ENCODE data around the gene MACROD2. TPM values are rescaled to one million over a fixed set of nuclear protein-coding genes. Genes with fewer than 3 reads are reported as not detected.

Gene MACROD2
- total RNA-seq, 2 experiments from 2014 or later = not detected

DNA sequence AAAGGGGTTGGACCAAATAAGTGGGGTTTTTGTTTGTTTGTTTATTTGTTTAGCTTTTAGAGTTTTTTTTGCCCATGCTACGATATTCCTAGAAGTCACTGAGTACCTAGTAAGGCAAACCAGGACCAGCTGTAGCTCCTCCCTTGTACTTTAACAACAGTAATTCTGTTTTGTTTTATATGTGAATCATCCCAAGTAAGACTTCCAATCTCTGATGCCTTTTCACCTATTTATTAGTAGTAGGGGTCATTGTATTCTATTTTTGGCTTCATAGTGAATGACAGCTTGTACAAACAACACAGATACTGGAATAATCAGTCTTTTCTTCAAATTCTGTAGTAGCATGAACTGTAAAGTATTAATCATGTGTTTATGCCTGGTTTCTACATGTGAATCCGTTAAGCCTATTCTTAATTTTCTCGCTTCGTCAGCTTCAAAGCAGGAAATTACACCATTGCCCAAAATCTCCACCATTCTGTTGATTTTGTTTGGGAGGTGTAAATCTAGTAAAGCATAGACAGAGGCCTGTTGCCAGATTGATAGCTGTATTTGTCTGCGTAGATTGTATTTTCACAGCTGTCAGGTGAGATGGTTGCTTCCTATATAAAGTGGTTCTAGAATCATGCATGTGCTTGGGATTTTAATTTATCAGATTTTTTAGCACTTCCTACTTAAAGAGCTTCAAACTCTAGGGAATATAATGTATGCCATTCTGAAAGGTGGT, 493.6 kb downstream of the MACROD2 start:
- H3K4me3 Mint-ChIP-seq = no peak overlapping the region
- intact Hi-C loops (cut with micrococcal nuclease) = no loop called here
- no peaks in the 10 kb centered on the region for H3K36me3 Mint-ChIP-seq
- H3K27ac Mint-ChIP-seq = no peak overlapping the region
- H3K27me3 Mint-ChIP-seq = no peaks in the 10 kb centered on the region
- H3K9me3 Mint-ChIP-seq = peaks cover 20% of the 10 kb centered on the region
- DNase-seq = no peak
- CTCF ChIA-PET = no interaction called here
- POLR2A ChIA-PET = no interaction called here
- no peaks in the 10 kb centered on the region for H3K4me1 Mint-ChIP-seq (ENCODE audit: low read depth)

DNA sequence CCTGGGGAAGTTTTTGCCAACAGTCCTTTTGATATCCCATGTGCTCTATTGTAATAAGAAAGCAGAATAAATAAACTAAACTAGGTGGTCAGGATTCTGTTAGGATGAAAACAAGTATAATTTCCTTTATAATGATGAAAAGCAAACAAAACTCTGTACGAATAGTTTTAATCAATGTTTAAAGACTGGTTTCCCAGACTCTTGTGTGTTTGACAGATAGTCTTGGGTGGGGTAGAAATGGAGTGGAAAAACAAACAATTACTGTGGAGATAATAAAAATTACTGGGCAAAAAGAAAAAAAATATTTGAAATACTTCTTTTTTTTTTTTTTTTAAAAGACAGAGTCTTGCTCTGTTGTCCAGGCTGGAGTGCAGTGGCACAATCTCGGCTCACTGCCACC, 494.2 kb downstream of the MACROD2 start:
- ChIA-PET CTCF (no interaction called here), POLR2A (no interaction called here)
- Mint-ChIP-seq H3K4me1 (ENCODE audit: low read depth) (no peaks in the 10 kb centered on the region), H3K9me3 (peaks cover 18% of the 10 kb centered on the region), H3K4me3 (no peak overlapping the region), H3K27ac (no peak overlapping the region), H3K27me3 (no peaks in the 10 kb centered on the region), H3K36me3 (no peaks in the 10 kb centered on the region)
- intact Hi-C loops (cut with micrococcal nuclease) = no loop called here
- no peak for DNase-seq

DNA sequence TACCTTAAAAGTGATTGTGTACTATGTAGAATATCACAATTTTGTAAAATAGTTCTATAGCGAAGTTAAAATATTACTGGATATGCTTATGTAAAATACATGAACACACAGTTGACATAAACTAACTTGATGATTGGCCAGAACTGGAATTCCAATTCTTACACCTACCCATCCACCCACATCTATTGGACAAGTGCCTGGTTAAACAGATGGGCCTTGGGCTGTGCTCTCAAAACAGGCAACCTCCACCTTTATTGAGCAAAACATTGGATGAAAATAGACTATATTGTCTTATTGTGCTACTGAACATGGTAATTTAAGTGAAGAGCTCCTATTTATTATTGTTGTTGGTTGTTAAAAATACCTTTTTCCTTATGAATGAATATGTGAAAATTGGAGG, 496.1 kb downstream of the MACROD2 start:
- CTCF ChIA-PET = no interaction called here
- Mint-ChIP-seq H3K4me3 (no peak overlapping the region), H3K36me3 (no peaks in the 10 kb centered on the region), H3K4me1 (ENCODE audit: low read depth) (no peaks in the 10 kb centered on the region), H3K9me3 (peaks cover 11% of the 10 kb centered on the region), H3K27ac (no peak overlapping the region), H3K27me3 (no peaks in the 10 kb centered on the region)
- DNase-seq = no peak
- intact Hi-C loops (cut with micrococcal nuclease) = no loop called here
- POLR2A ChIA-PET = no interaction called here

DNA sequence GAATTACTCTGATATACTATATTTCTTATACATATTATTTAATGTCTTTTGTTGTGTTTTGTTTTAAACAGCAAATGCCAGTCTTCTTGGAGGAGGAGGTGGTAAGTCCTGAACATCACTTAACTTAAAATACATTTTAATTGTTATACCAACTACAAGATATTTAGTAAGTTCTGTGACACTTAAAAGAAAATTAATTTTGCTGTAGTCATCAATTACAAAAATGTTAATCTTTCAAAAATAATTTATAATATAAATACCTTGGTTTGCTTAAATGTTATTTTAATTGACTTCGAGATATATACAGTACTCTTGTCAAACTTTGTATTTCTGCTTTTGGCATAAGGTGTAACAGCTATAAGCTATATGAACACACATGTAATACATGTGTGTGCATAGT, 498.1 kb downstream of the MACROD2 start:
- Mint-ChIP-seq H3K27me3 (no peaks in the 10 kb centered on the region), H3K9me3 (peaks cover 12% of the 10 kb centered on the region), H3K27ac (no peak overlapping the region), H3K4me1 (ENCODE audit: low read depth) (no peaks in the 10 kb centered on the region), H3K4me3 (no peak overlapping the region), H3K36me3 (no peaks in the 10 kb centered on the region)
- CTCF ChIA-PET = no interaction called here
- no peak for DNase-seq
- POLR2A ChIA-PET = no interaction called here
- intact Hi-C loops (cut with micrococcal nuclease) = no loop called here

DNA sequence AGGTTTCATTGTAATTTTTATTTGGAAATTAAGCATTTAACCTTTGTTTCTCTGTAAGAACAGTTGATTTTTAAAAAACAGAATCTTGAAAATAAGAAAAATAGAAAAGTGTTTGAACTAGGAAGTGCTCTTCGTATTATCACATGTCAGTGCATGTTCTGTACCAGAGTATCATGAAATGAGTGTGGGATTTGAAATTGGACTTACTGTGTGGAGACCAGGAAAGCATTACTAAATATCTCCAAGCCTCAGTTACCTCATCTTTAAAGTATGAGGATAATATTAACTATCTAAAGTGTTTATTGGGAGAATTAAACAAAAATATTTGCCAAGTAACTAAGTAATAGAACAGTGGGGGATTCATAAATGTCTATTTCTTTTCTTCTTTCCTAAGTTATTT, 499.0 kb downstream of the MACROD2 start:
- Mint-ChIP-seq H3K27ac (no peak overlapping the region), H3K27me3 (no peaks in the 10 kb centered on the region), H3K4me1 (ENCODE audit: low read depth) (no peaks in the 10 kb centered on the region), H3K4me3 (no peak overlapping the region), H3K9me3 (peaks cover 19% of the 10 kb centered on the region), H3K36me3 (no peaks in the 10 kb centered on the region)
- intact Hi-C loops (cut with micrococcal nuclease) = no loop called here
- ChIA-PET CTCF (no interaction called here), POLR2A (no interaction called here)
- no peak for DNase-seq

DNA sequence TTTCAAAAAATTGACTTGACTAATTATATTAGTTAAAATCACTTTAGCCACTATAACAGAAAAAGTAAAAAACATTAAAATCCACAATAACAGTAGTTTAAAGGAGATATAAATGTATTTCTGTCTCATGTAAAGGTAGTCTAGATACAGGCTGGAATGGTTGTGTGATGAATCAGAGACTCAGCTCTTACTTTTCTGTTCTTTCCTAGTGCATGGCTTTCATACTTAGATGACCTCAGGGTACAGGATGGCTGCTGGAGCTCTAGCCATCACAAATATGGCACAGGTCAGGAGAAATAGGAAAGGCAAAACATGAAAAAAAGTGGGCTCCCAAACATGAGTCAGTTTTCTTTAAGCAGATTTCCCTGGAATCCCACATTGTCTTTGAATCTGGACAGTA, 499.8 kb downstream of the MACROD2 start:
- CTCF ChIA-PET = no interaction called here
- Mint-ChIP-seq H3K27me3 (no peaks in the 10 kb centered on the region), H3K9me3 (peaks cover 19% of the 10 kb centered on the region), H3K4me1 (ENCODE audit: low read depth) (no peaks in the 10 kb centered on the region), H3K27ac (no peak overlapping the region), H3K36me3 (no peaks in the 10 kb centered on the region), H3K4me3 (no peak overlapping the region)
- POLR2A ChIA-PET = no interaction called here
- intact Hi-C loops (cut with micrococcal nuclease) = no loop called here
- DNase-seq = no peak

DNA sequence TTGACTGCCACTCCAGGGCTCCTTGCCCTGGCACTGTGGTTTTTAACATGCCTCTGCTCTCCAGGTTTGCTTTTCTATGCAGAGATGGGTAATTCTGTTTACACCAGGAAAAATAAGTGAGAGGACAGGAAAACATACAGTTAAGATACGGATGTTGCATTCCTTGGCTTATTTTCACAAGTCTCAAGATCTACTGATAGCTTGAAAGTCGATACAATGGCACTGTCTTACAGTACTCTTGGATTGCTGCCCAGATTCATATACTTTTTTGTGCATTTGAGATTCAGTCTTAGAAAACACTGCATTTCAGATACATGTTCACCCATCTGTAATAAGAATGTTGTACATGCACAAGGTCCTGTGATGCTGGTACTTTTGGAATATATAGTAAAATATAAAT, 501.7 kb downstream of the MACROD2 start:
- H3K4me3 Mint-ChIP-seq = no peak overlapping the region
- H3K9me3 Mint-ChIP-seq = peaks cover 21% of the 10 kb centered on the region
- no peaks in the 10 kb centered on the region for H3K4me1 Mint-ChIP-seq (ENCODE audit: low read depth)
- no peaks in the 10 kb centered on the region for H3K27me3 Mint-ChIP-seq
- H3K36me3 Mint-ChIP-seq = no peaks in the 10 kb centered on the region
- no peak for DNase-seq
- intact Hi-C loops (cut with micrococcal nuclease) = no loop called here
- POLR2A ChIA-PET = no interaction called here
- CTCF ChIA-PET = no interaction called here
- H3K27ac Mint-ChIP-seq = no peak overlapping the region

DNA sequence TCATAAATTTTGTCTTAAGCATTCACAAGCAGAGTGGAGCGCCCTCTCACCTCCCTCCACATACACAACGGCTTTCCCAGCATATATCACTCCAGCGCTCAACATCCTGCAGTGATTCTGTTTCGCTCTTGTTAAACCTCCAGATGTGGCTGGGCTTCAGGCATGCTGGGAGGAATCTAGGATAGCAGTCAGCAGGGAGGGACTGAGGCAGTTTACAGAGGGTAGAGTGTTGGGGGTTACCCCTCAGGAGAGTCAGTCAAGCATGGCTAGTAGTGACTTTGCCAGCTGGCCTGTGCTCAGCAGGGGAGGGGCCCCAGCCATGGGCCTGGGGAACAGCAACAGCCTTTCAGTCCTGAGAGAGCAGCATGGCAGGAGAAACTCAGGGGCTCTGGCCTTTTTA, 503.5 kb downstream of the MACROD2 start:
- H3K27ac Mint-ChIP-seq = no peak overlapping the region
- no peaks in the 10 kb centered on the region for H3K36me3 Mint-ChIP-seq
- H3K27me3 Mint-ChIP-seq = no peaks in the 10 kb centered on the region
- no peak overlapping the region for H3K4me3 Mint-ChIP-seq
- peaks cover 15% of the 10 kb centered on the region for H3K9me3 Mint-ChIP-seq
- CTCF ChIA-PET = no interaction called here
- H3K4me1 Mint-ChIP-seq (ENCODE audit: low read depth) = no peaks in the 10 kb centered on the region
- intact Hi-C loops (cut with micrococcal nuclease) = no loop called here
- DNase-seq = no peak
- POLR2A ChIA-PET = no interaction called here

DNA sequence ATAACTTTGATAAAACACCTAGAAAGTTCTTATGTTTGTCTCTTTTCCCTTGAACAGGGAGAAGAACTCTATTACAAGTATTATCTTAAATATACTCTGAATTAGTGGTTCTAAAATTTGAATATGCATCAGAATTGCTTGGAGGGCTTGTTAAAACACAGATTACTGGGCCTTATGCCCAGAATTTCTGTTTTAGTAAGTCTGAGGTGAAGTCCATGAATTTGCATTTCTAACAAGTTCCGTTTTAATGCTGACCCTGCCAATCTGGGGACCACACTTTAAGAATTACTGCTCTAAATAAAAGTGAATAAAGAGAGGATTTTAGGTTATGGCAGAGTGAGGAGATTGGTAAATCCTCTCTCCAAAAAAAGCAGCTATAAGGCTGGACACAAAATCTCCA, 510.2 kb downstream of the MACROD2 start:
- DNase-seq = no peak
- peaks cover 8% of the 10 kb centered on the region for H3K9me3 Mint-ChIP-seq
- CTCF ChIA-PET = no interaction called here
- POLR2A ChIA-PET = no interaction called here
- no peak overlapping the region for H3K4me3 Mint-ChIP-seq
- intact Hi-C loops (cut with micrococcal nuclease) = no loop called here
- H3K27ac Mint-ChIP-seq = no peak overlapping the region
- no peaks in the 10 kb centered on the region for H3K27me3 Mint-ChIP-seq
- H3K4me1 Mint-ChIP-seq (ENCODE audit: low read depth) = no peaks in the 10 kb centered on the region
- H3K36me3 Mint-ChIP-seq = no peaks in the 10 kb centered on the region

DNA sequence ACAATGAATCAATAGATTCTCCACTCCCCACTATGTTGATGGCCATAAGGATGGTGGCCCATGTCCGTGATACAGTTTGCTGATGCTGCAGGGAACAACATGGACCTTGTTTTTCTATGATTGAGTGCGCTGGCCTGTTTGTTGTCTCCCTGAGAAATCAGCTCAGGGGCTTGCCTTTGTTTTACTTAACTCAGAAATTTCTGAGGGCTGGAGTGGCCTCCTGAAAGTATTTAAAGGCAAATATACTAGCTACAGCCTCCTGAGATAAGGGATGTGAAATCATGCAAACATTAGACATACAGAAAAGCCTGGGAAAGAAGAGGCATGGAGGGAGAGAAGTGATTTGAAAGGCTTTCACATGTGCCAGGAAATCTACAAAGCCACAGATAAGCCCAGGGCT, 512.4 kb downstream of the MACROD2 start:
- no peak for DNase-seq
- intact Hi-C loops (cut with micrococcal nuclease) = no loop called here
- H3K4me1 Mint-ChIP-seq (ENCODE audit: low read depth) = no peaks in the 10 kb centered on the region
- no peak overlapping the region for H3K4me3 Mint-ChIP-seq
- peaks cover 14% of the 10 kb centered on the region for H3K9me3 Mint-ChIP-seq
- no peaks in the 10 kb centered on the region for H3K36me3 Mint-ChIP-seq
- ChIA-PET CTCF (no interaction called here), POLR2A (no interaction called here)
- H3K27ac Mint-ChIP-seq = no peak overlapping the region
- no peaks in the 10 kb centered on the region for H3K27me3 Mint-ChIP-seq

DNA sequence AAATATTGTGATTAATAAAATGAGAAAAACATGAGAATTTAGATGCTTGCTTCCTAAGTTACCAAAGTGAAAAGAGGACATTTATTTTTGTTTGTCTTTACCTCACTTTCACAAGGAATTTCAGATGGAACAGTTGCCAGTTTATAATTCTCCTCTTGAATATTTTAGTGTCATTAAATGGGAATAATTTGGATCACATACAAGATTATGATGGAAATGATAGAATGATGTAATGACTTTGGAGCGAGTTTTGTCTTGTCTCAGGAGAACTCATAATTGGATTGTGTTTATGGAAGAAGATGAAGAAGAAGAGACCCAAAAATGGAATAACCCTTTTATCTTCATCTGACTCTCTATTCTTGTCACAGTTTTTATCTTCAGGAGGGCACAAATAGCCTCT, 515.0 kb downstream of the MACROD2 start:
- no peak overlapping the region for H3K27ac Mint-ChIP-seq
- DNase-seq = no peak
- no peaks in the 10 kb centered on the region for H3K4me1 Mint-ChIP-seq (ENCODE audit: low read depth)
- no peaks in the 10 kb centered on the region for H3K36me3 Mint-ChIP-seq
- H3K9me3 Mint-ChIP-seq = peaks cover 14% of the 10 kb centered on the region
- no peak overlapping the region for H3K4me3 Mint-ChIP-seq
- intact Hi-C loops (cut with micrococcal nuclease) = no loop called here
- ChIA-PET POLR2A (no interaction called here), CTCF (no interaction called here)
- no peaks in the 10 kb centered on the region for H3K27me3 Mint-ChIP-seq

DNA sequence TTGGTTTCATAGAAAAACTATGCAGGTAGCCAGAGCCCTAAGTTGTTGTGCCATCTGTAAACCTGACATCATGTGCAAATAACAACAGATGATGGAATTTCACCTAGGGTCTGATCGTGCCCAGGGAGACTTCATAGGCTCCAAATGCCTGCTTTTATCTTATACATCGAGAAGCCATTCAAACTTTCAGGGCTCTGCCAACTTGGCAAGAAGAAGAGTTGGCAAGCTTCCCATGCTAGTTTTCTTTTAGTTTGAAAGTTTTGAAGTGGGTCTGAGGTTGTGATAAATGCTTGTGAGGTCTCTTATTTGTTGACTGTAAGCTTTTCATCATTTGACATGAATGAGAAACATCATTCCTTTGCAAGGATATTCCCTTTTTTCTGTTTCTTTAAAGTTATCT, 517.5 kb downstream of the MACROD2 start:
- H3K9me3 Mint-ChIP-seq = peaks cover 8% of the 10 kb centered on the region
- no peaks in the 10 kb centered on the region for H3K36me3 Mint-ChIP-seq
- no peak for DNase-seq
- H3K27me3 Mint-ChIP-seq = no peaks in the 10 kb centered on the region
- CTCF ChIA-PET = no interaction called here
- no peak overlapping the region for H3K4me3 Mint-ChIP-seq
- intact Hi-C loops (cut with micrococcal nuclease) = no loop called here
- no peak overlapping the region for H3K27ac Mint-ChIP-seq
- H3K4me1 Mint-ChIP-seq (ENCODE audit: low read depth) = no peaks in the 10 kb centered on the region
- POLR2A ChIA-PET = no interaction called here

DNA sequence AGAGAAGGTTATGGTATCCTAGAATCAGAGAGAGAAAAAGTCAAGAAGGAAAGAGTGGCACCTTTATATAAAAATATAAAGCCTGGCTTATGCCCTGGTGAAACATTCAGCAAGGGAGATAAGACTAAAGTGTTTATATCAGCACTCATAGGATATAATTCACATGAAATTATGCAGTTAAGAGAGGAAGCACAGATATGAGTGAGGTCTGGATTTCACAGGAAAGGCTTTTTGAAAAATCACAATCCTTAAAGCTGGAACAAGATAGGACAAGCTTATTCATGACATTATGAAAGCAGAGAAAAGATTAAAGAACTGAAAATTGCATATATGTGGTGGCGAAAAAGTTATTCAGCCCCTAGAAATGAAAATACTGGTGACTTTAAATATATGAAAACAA, 523.3 kb downstream of the MACROD2 start:
- Mint-ChIP-seq H3K27ac (no peak overlapping the region), H3K4me1 (ENCODE audit: low read depth) (no peaks in the 10 kb centered on the region), H3K36me3 (no peaks in the 10 kb centered on the region), H3K27me3 (no peaks in the 10 kb centered on the region), H3K9me3 (peaks cover 8% of the 10 kb centered on the region), H3K4me3 (no peak overlapping the region)
- ChIA-PET POLR2A (no interaction called here), CTCF (no interaction called here)
- no peak for DNase-seq
- intact Hi-C loops (cut with micrococcal nuclease) = no loop called here

DNA sequence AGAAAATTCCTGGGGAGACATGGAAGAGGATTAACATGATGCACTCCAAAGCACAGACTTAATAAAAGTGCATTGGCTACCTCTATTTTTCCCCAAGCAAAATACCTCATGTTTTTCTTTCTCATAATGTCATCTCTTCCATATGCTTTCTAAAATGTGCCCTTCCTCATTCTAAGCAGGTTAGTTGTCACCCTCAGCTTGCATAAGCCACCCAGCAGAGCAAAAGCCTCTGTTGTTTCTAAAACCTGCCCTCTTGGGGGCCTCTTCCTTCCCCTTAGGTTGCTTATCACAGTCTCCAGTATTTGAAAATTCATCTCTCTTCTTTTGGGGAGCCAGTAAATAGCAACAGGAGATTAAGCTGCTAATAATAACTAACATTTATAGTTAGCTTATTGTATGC, 525.7 kb downstream of the MACROD2 start:
- CTCF ChIA-PET = no interaction called here
- intact Hi-C loops (cut with micrococcal nuclease) = no loop called here
- no peak for DNase-seq
- H3K27me3 Mint-ChIP-seq = no peaks in the 10 kb centered on the region
- H3K9me3 Mint-ChIP-seq = peaks cover 14% of the 10 kb centered on the region
- no peaks in the 10 kb centered on the region for H3K36me3 Mint-ChIP-seq
- POLR2A ChIA-PET = no interaction called here
- no peak overlapping the region for H3K4me3 Mint-ChIP-seq
- H3K27ac Mint-ChIP-seq = no peak overlapping the region
- no peaks in the 10 kb centered on the region for H3K4me1 Mint-ChIP-seq (ENCODE audit: low read depth)
